Left ventricle myocardium inferior (tissue), 1 donor: ENCODE measurements around the gene CALN1. TPM values are rescaled to one million over a fixed set of nuclear protein-coding genes. Genes with fewer than 3 reads are reported as not detected.

Source experiments
- DNase-seq: peaks from one replicate; pipeline ENCODE4 v3.0.0-alpha.2; 2020
- H3K27ac ChIP-seq: fragments of 200-600 bp; replicated peaks from 2 replicates; pipeline ENCODE4 v1.8.0; 2021
- H3K27me3 ChIP-seq: fragments of 200-600 bp; 2 replicates; pipeline ENCODE4 v1.8.0; 2021; ENCODE audit warnings: low read depth
- H3K36me3 ChIP-seq: fragments of 200-600 bp; 2 replicates; pipeline ENCODE4 v1.8.0; 2021
- H3K4me1 ChIP-seq: fragments of 200-600 bp; 2 replicates; pipeline ENCODE4 v1.8.0; 2021
- H3K4me3 ChIP-seq: fragments of 200-600 bp; 2 replicates; pipeline ENCODE4 v1.8.0; 2021; ENCODE audit warnings: mild to moderate bottlenecking, moderate library complexity
- H3K9me3 ChIP-seq: fragments of 200-600 bp; replicated peaks from 2 replicates; pipeline ENCODE4 v1.8.0; 2021
- CTCF ChIP-seq: fragments of 200-600 bp; IDR thresholded peaks from 2 replicates; pipeline ENCODE4 v1.8.0; 2021; ENCODE audit warnings: antibody characterized with exemption, mild to moderate bottlenecking, borderline replicate concordance
- intact Hi-C: fragments of 100-400 bp; cut with micrococcal nuclease; formaldehyde crosslinking; loops from one replicate; pipeline ENCODE4 v1.11.0; 2022
- total RNA-seq: library from RNA; stranded (reverse); fragmentation: NEBNext Ultra II Directional; extraction: Animal tissue kit (Norgen Biotek cat#: 25700); gene quantifications from one replicate; pipeline ENCODE4 v1.2.1, GENCODE V29; 2021
- donor health status: DM: no; HTN: yes; CAD: no; lungs with severe emphysema.

CALN1 gene
- total RNA-seq, 1 donor from 2014 or later = not detected

GRCh38 chr7:72183835-72184234 lies 228.3 kb downstream of the CALN1 start:
- H3K36me3 ChIP-seq = no peaks in the 10 kb centered on the region
- no peak overlapping the region for H3K4me3 ChIP-seq
- H3K9me3 ChIP-seq = peaks cover 6% of the 10 kb centered on the region
- intact Hi-C loops = no loop called here
- no peak for DNase-seq
- H3K27me3 ChIP-seq = peaks cover 16% of the 10 kb centered on the region
- H3K27ac ChIP-seq = no peak overlapping the region
- peak; percentile 45 for TF ChIP-seq CTCF
- H3K4me1 ChIP-seq = no peaks in the 10 kb centered on the region

- DNase-seq = no peak
- H3K27me3 ChIP-seq = peaks cover 16% of the 10 kb centered on the region
- H3K36me3 ChIP-seq = no peaks in the 10 kb centered on the region
- peaks cover 6% of the 10 kb centered on the region for H3K9me3 ChIP-seq
- no peak overlapping the region for H3K4me3 ChIP-seq
- no peak for TF ChIP-seq CTCF
- intact Hi-C loops = no loop called here
- no peaks in the 10 kb centered on the region for H3K4me1 ChIP-seq
- H3K27ac ChIP-seq = no peak overlapping the region
Measured at GRCh38 chr7:72182036-72182435, 230.1 kb downstream of the CALN1 start.

- Histone ChIP-seq H3K27me3 (peaks cover under 1% of the 10 kb centered on the region), H3K27ac (no peak overlapping the region), H3K4me1 (no peaks in the 10 kb centered on the region), H3K4me3 (no peak overlapping the region), H3K36me3 (no peaks in the 10 kb centered on the region), H3K9me3 (peaks cover 42% of the 10 kb centered on the region)
- intact Hi-C loops = no loop called here
- no peak for DNase-seq
- TF ChIP-seq CTCF = no peak
Measured at GRCh38 chr7:72176875-72177274, 235.3 kb downstream of the CALN1 start.

GRCh38 chr7:72170475-72170874 lies 241.7 kb downstream of the CALN1 start:
- Histone ChIP-seq H3K27ac (no peak overlapping the region), H3K4me1 (no peaks in the 10 kb centered on the region), H3K36me3 (no peaks in the 10 kb centered on the region), H3K4me3 (no peak overlapping the region), H3K27me3 (peaks cover 5% of the 10 kb centered on the region), H3K9me3 (peaks cover 30% of the 10 kb centered on the region)
- TF ChIP-seq CTCF = no peak
- DNase-seq = no peak
- intact Hi-C loops = no loop called here

- H3K27me3 ChIP-seq = peaks cover 20% of the 10 kb centered on the region
- no peak for TF ChIP-seq CTCF
- no peaks in the 10 kb centered on the region for H3K36me3 ChIP-seq
- no peak for DNase-seq
- peaks cover 45% of the 10 kb centered on the region for H3K9me3 ChIP-seq
- intact Hi-C loops = no loop called here
- no peak overlapping the region for H3K27ac ChIP-seq
- H3K4me1 ChIP-seq = no peaks in the 10 kb centered on the region
- no peak overlapping the region for H3K4me3 ChIP-seq
Measured at GRCh38 chr7:72163271-72163670, 248.9 kb downstream of the CALN1 start.

GRCh38 chr7:72161534-72161933 lies 250.6 kb downstream of the CALN1 start:
- peaks cover 45% of the 10 kb centered on the region for H3K9me3 ChIP-seq
- no peaks in the 10 kb centered on the region for H3K4me1 ChIP-seq
- no peaks in the 10 kb centered on the region for H3K36me3 ChIP-seq
- H3K4me3 ChIP-seq = no peak overlapping the region
- intact Hi-C loops = no loop called here
- DNase-seq = no peak
- no peak for TF ChIP-seq CTCF
- peaks cover 20% of the 10 kb centered on the region for H3K27me3 ChIP-seq
- H3K27ac ChIP-seq = no peak overlapping the region
